HepG2 (cell line): ENCODE data around the gene SOX9. TPM values are rescaled to one million over a fixed set of nuclear protein-coding genes. Genes with fewer than 3 reads are reported as not detected.

Experiments
- ATAC-seq: fragments of 200-7000 bp; cut with Tn5 transposase; 3 replicates; pipeline ENCODE4 v1.9.1; 2020; ENCODE audit warnings: mild to moderate bottlenecking, moderate library complexity
- BruUV-seq: library from RNA; stranded (reverse); fragments of 400-500 nt; replicated peaks from 2 replicates; lab custom pipeline; 2021; lab: Mats Ljungman, UMichigan
- CTCF ChIA-PET: fragments of 300-600 bp; formaldehyde crosslinking; extraction: SDS; loops from one replicate; lab custom pipeline; 2021; ENCODE audit warnings: low total read pairs, inconsistent platforms, low intra/inter-chr PET ratio; lab: Yijun Ruan, JAX
- POLR2A ChIA-PET: fragments of 350-600 bp; sonication (Branson Sonifier 250); formaldehyde crosslinking; loops from one replicate; lab custom pipeline; 2020; ENCODE audit warnings: antibody characterized with exemption, inconsistent platforms; lab: Yijun Ruan, JAX
- DNase-seq: peaks from one replicate; pipeline ENCODE4 v3.0.0-alpha.2; 2015; ENCODE audit warnings: low spot score
- FAIRE-seq: peaks from 3 replicates; lab custom pipeline; 2011; peaks lifted over from hg19 to GRCh38; lab: Jason Lieb, UNC
- H2AFZ ChIP-seq: one replicate; pipeline ENCODE4 v1.6.1; 2011; ENCODE audit warnings: low read length, inconsistent platforms
- H3K27ac ChIP-seq: fragments of 300-600 bp; 3 replicates; pipeline ENCODE4 v1.8.0; 2011; ENCODE audit warnings: mixed run types, mild to moderate bottlenecking, mixed read lengths, low read length, inconsistent platforms; ENCODE audit not compliant: insufficient read depth; ENCODE audit errors: extremely low read length
- H3K27me3 ChIP-seq, 2 experiments: fragments of 200-600 bp in 1 of 2; 2 replicates in 1 of 2; 3 replicates in 1 of 2; pipeline versions ENCODE4 v1.6.0 to v1.8.0; 2011; ENCODE audit warnings: low read length in 2 of 2, mild to moderate bottlenecking in 2 of 2, moderate library complexity in 2 of 2, inconsistent platforms in 1 of 2; ENCODE audit not compliant: insufficient read depth in 2 of 2, control insufficient read depth in 1 of 2
- H3K36me3 ChIP-seq, 2 experiments: fragments of 200-600 bp in 1 of 2; replicated peaks in 1 of 2; 2 replicates in 1 of 2; 3 replicates in 1 of 2; pipeline versions ENCODE4 v1.5.1 to v1.8.0; 2011; ENCODE audit warnings: low read length in 2 of 2, inconsistent platforms in 1 of 2; ENCODE audit not compliant: insufficient read depth in 2 of 2, control insufficient read depth in 1 of 2
- H3K4me1 ChIP-seq: 2 replicates; pipeline ENCODE4 v1.5.1; 2012; ENCODE audit warnings: low read length, inconsistent platforms; ENCODE audit not compliant: insufficient read depth
- H3K4me2 ChIP-seq: 2 replicates; pipeline ENCODE4 v1.6.0; 2011; ENCODE audit warnings: low read depth, low read length, inconsistent platforms
- H3K4me3 ChIP-seq, 3 experiments: fragments of 200-600 bp in 1 of 3; sonication (generic), shearing (Covaris generic) in 1 of 3; replicated peaks in 1 of 3; 2 replicates each; pipeline ENCODE4 v1.5.1; 2011 to 2016; ENCODE audit warnings: low read length in 3 of 3, inconsistent platforms in 2 of 3, low read depth in 2 of 3, mild to moderate bottlenecking in 2 of 3, control low read depth in 1 of 3, mixed read lengths in 1 of 3; ENCODE audit not compliant: insufficient read depth in 1 of 3
- H3K79me2 ChIP-seq: one replicate; pipeline ENCODE4 v1.6.1; 2011; ENCODE audit warnings: low read length, inconsistent platforms; ENCODE audit not compliant: insufficient read depth
- H3K9ac ChIP-seq: 2 replicates; pipeline ENCODE4 v1.6.0; 2011; ENCODE audit warnings: mild to moderate bottlenecking, low read depth, low read length, inconsistent platforms; ENCODE audit not compliant: insufficient read depth
- H3K9me3 ChIP-seq: 2 replicates; pipeline ENCODE4 v1.5.1; 2012; ENCODE audit warnings: mild to moderate bottlenecking, low read length
- H4K20me1 ChIP-seq: 2 replicates; pipeline ENCODE4 v1.6.0; 2011; ENCODE audit warnings: inconsistent platforms, mild to moderate bottlenecking, low read length, moderate library complexity; ENCODE audit not compliant: insufficient read depth
- ARID5B ChIP-seq: IDR thresholded peaks from 2 replicates; pipeline ENCODE4 v1.4.0; 2020; ENCODE audit warnings: mild to moderate bottlenecking, missing genetic modification reagents
- FOXA1 ChIP-seq, 2 experiments: fragments of 450-650 bp in 1 of 2; sonication (generic) in 1 of 2; formaldehyde crosslinking in 1 of 2; IDR thresholded peaks; 2 replicates each; pipeline versions ENCODE4 v1.4.0 to v1.6.1; 2016 to 2020; ENCODE audit warnings: missing genetic modification reagents in 1 of 2
- FOXA3 ChIP-seq: IDR thresholded peaks from 2 replicates; pipeline ENCODE4 v1.6.1; 2016; ENCODE audit warnings: missing genetic modification reagents, missing compliant biosample characterization
- GABPA ChIP-seq, 2 experiments: IDR thresholded peaks; 2 replicates each; pipeline ENCODE4 v1.6.1; 2011 to 2016; ENCODE audit warnings: low read depth in 2 of 2, low read length in 1 of 2, missing biosample characterization in 1 of 2, missing genetic modification characterization in 1 of 2
- HDAC2 ChIP-seq: sonication (generic); formaldehyde crosslinking; IDR thresholded peaks from 2 replicates; pipeline ENCODE4 v1.4.0; 2020; ENCODE audit warnings: missing genetic modification reagents
- HNF4A ChIP-seq: sonication (generic); formaldehyde crosslinking; IDR thresholded peaks from 2 replicates; pipeline ENCODE4 v1.4.0; 2020; ENCODE audit warnings: missing genetic modification reagents
- ISL2 ChIP-seq: sonication (generic); formaldehyde crosslinking; IDR thresholded peaks from 2 replicates; pipeline ENCODE4 v1.5.0; 2020; ENCODE audit warnings: missing genetic modification reagents
- KDM1A ChIP-seq: IDR thresholded peaks from 2 replicates; pipeline ENCODE4 v1.6.1; 2016; ENCODE audit warnings: missing compliant biosample characterization
- PITX1 ChIP-seq: sonication (generic); formaldehyde crosslinking; IDR thresholded peaks from 2 replicates; pipeline ENCODE4 v1.5.1; 2020; ENCODE audit warnings: mild to moderate bottlenecking, missing genetic modification reagents
- RCOR2 ChIP-seq: IDR thresholded peaks from 2 replicates; pipeline ENCODE4 v1.6.1; 2016; ENCODE audit warnings: missing biosample characterization, missing genetic modification reagents
- SALL1 ChIP-seq: sonication (generic); formaldehyde crosslinking; IDR thresholded peaks from 2 replicates; pipeline ENCODE4 v1.8.0; 2022; ENCODE audit warnings: mild to moderate bottlenecking, missing genetic modification reagents
- SP2 ChIP-seq: sonication (generic); formaldehyde crosslinking; IDR thresholded peaks from 2 replicates; pipeline ENCODE4 v1.5.1; 2020; ENCODE audit warnings: mild to moderate bottlenecking, missing genetic modification reagents
- ZMYM4 ChIP-seq: sonication (generic); formaldehyde crosslinking; IDR thresholded peaks from 2 replicates; pipeline ENCODE4 v1.8.1; 2023; ENCODE audit warnings: mild to moderate bottlenecking, missing genetic modification reagents
- ZNF12 ChIP-seq: sonication (generic); formaldehyde crosslinking; IDR thresholded peaks from 2 replicates; pipeline ENCODE4 v1.5.0; 2020; ENCODE audit warnings: missing genetic modification reagents
- ZNF432 ChIP-seq: sonication (generic); formaldehyde crosslinking; IDR thresholded peaks from 2 replicates; pipeline ENCODE4 v1.5.0; 2020; ENCODE audit warnings: missing genetic modification reagents, mild to moderate bottlenecking, borderline replicate concordance
- ZNF644 ChIP-seq: IDR thresholded peaks from 2 replicates; pipeline ENCODE4 v1.6.1; 2016; ENCODE audit warnings: low read depth
- ZNF850 ChIP-seq: sonication (generic); formaldehyde crosslinking; conservative IDR thresholded peaks from 2 replicates; pipeline ENCODE4 v1.9.0; 2021; ENCODE audit warnings: mild to moderate bottlenecking, missing genetic modification reagents
- WGBS: methylation state at CpG from one replicate; pipeline ENCODE4 v1.1.6; 2017; ENCODE audit warnings: low lambda C conversion rate; 5-methylcytosine and 5-hydroxymethylcytosine counted together
- in situ Hi-C: cut with HindIII; loops from 2 replicates; pipeline ENCODE4 v1.10.0; 2017; ENCODE audit warnings: low pct_unique_long_range_greater_than_20kb; ENCODE audit not compliant: extremely low pct_ligation_motif_present
- intact Hi-C: fragments of 100-400 bp; cut with micrococcal nuclease; formaldehyde crosslinking; loops from one replicate; pipeline ENCODE4 v1.10.0; 2022; ENCODE audit not compliant: unreplicated experiment
- polyA plus RNA-seq, 8 experiments: library from polyadenylated mRNA; depleted of rRNA in 3 of 8; stranded (reverse) in 7 of 8; unstranded in 1 of 8; fragments of >200 nt; fragmentation: Illumina TruSeq in 4 of 8; extraction: Trizol in 4 of 8; gene quantifications; 2 replicates each; pipeline versions ENCODE4 v1.2.1 to v1.2.3, GENCODE V29; 2011 to 2016; ENCODE audit warnings: low read depth in 4 of 8, missing spikeins in 1 of 8, mixed read lengths in 1 of 8; ENCODE audit not compliant: insufficient read depth in 1 of 8
- total RNA-seq, 5 experiments: library from RNA; depleted of rRNA; stranded (reverse); fragments of >200 nt; fragmentation: Illumina TruSeq; extraction: Trizol; gene quantifications; 2 replicates each; pipeline ENCODE4 v1.2.3, GENCODE V29; 2016; ENCODE audit warnings: low read depth in 1 of 5
- TF ChIP-seq, protein P1 (sequence below): sonication (generic); formaldehyde crosslinking; IDR thresholded peaks from 2 replicates; pipeline ENCODE4 v1.4.0; 2020; ENCODE audit warnings: missing genetic modification reagents
- TF ChIP-seq, protein P2 (sequence below): sonication (generic); formaldehyde crosslinking; IDR thresholded peaks from 2 replicates; pipeline ENCODE4 v1.9.0; 2021; ENCODE audit warnings: missing genetic modification reagents, mild to moderate bottlenecking, borderline replicate concordance

The SOX9 gene
- total and polyA plus RNA-seq, 2 of the 13 experiments (the other 11 are each of a cell fraction or from before 2014, with no cell fraction given): 16.1 to 27.6 TPM

- FAIRE-seq: peak; percentile 40
- intact Hi-C loops: no loop called here
- CTCF ChIA-PET: no interaction called here
- TF ChIP-seq, protein P1, sequence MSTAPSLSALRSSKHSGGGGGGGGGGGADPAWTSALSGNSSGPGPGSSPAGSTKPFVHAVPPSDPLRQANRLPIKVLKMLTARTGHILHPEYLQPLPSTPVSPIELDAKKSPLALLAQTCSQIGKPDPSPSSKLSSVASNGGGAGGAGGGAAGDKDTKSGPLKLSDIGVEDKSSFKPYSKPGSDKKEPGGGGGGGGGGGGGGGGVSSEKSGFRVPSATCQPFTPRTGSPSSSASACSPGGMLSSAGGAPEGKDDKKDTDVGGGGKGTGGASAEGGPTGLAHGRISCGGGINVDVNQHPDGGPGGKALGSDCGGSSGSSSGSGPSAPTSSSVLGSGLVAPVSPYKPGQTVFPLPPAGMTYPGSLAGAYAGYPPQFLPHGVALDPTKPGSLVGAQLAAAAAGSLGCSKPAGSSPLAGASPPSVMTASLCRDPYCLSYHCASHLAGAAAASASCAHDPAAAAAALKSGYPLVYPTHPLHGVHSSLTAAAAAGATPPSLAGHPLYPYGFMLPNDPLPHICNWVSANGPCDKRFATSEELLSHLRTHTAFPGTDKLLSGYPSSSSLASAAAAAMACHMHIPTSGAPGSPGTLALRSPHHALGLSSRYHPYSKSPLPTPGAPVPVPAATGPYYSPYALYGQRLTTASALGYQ (CRISPR knock-in tag): peak; percentile 49; the same call in 1 of the 2 replicates
- peak; percentile 46; the same call in 1 of the 2 replicates for TF ChIP-seq KDM1A (CRISPR knock-in tag)
- TF ChIP-seq, protein P2, sequence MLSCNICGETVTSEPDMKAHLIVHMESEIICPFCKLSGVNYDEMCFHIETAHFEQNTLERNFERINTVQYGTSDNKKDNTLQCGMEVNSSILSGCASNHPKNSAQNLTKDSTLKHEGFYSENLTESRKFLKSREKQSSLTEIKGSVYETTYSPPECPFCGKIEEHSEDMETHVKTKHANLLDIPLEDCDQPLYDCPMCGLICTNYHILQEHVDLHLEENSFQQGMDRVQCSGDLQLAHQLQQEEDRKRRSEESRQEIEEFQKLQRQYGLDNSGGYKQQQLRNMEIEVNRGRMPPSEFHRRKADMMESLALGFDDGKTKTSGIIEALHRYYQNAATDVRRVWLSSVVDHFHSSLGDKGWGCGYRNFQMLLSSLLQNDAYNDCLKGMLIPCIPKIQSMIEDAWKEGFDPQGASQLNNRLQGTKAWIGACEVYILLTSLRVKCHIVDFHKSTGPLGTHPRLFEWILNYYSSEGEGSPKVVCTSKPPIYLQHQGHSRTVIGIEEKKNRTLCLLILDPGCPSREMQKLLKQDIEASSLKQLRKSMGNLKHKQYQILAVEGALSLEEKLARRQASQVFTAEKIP (CRISPR knock-in tag): no peak
- TF ChIP-seq FOXA1 (IDR thresholded peaks at IDR 0.05): no peak
- TF ChIP-seq FOXA1 (CRISPR knock-in tag; IDR thresholded peaks at IDR 0.05): 0 out of 2 replicates have a peak, but pooled peaks have one; percentile 31
- TF ChIP-seq SP2 (CRISPR knock-in tag): no peak
- no peak for TF ChIP-seq PITX1 (CRISPR knock-in tag)
- peak; percentile 43; the same call in 1 of the 2 replicates for TF ChIP-seq ZMYM4 (CRISPR knock-in tag)
- no peak for TF ChIP-seq GABPA (IDR thresholded peaks at IDR 0.05; ENCODE audit: low read depth, low read length)
- TF ChIP-seq GABPA (CRISPR knock-in tag; IDR thresholded peaks at IDR 0.05; ENCODE audit: low read depth): no peak
- TF ChIP-seq ZNF644 (CRISPR knock-in tag): 0 out of 2 replicates have a peak, but pooled peaks have one; percentile 43
- peak; percentile 86 for TF ChIP-seq ARID5B (CRISPR knock-in tag)
- peak; percentile 41; the same call in 1 of the 2 replicates for TF ChIP-seq ZNF12
- TF ChIP-seq RCOR2 (CRISPR knock-in tag): 0 out of 2 replicates have a peak, but pooled peaks have one; percentile 30
- peak; percentile 56; the same call in 1 of the 2 replicates for TF ChIP-seq ISL2 (CRISPR knock-in tag)
- no peak for TF ChIP-seq ZNF432
- peak; percentile 41; the same call in 1 of the 2 replicates for TF ChIP-seq SALL1
- no peak for TF ChIP-seq ZNF850 (CRISPR knock-in tag)
- TF ChIP-seq HNF4A (CRISPR knock-in tag): peak; percentile 63
- TF ChIP-seq HDAC2: peak; percentile 51; the same call in 1 of the 2 replicates
- TF ChIP-seq FOXA3 (CRISPR knock-in tag): peak; percentile 67
Measured at GRCh38 chr17:72143245-72143644, 22.4 kb downstream of the SOX9 start.

More at GRCh38 chr17:72143245-72143644, 22.4 kb downstream of the SOX9 start:
- 0% methylated on average over 5 of the region's 5 CpGs for whole genome bisulfite sequencing
- no peak overlapping the region for H2AFZ ChIP-seq
- ATAC-seq (peak; percentile 82), DNase-seq (peak; percentile 41)
- peak overlapping the region; percentile 13; the same call in 1 of the 2 replicates for H3K4me2 ChIP-seq
- POLR2A ChIA-PET: interaction anchor here (0.8 to 1.7 kb wide), 6 partner anchors 9 to 256 kb away, joined by 3 to 12 read pairs (median 4); partner anchors contain the start of gene SOX9
- no peaks in the 10 kb centered on the region for H3K36me3 ChIP-seq
- H3K79me2 ChIP-seq: no peaks in the 10 kb centered on the region
- peaks cover 16% of the 10 kb centered on the region for H3K4me1 ChIP-seq
- H3K27me3 ChIP-seq: peaks cover 2 to 23% of the 10 kb centered on the region in 2 experiments; a peak in 2 of 5 replicates
- no peak overlapping the region for H3K4me3 ChIP-seq
- no peaks in the 10 kb centered on the region for H3K9me3 ChIP-seq
- no peaks in the 10 kb centered on the region for H4K20me1 ChIP-seq
- H3K27ac ChIP-seq: no peak overlapping the region
- BruUV-seq: no TSS peak
- in situ Hi-C loops: no loop called here
- H3K9ac ChIP-seq: no peak overlapping the region
